Fibroblast of villous mesenchyme (primary cell): ENCODE results near the gene CEMIP2. TPM values are rescaled to one million over a fixed set of nuclear protein-coding genes. Genes with fewer than 3 reads are reported as not detected.
"Not testable (repeated sequence)": the region's sequence is repeated elsewhere in the genome, so short reads cannot be mapped to it uniquely, and the experiment has no call there.

ENCODE experiments used
- DNase-seq: peaks from one replicate; pipeline ENCODE4 v3.0.0-alpha.2; 2010; ENCODE audit warnings: low read depth
- H3K4me3 ChIP-seq: 2 replicates; pipeline ENCODE4 v1.5.1; 2011; ENCODE audit warnings: low read depth, mild to moderate bottlenecking, low read length
- total RNA-seq: library from RNA; depleted of rRNA; stranded (reverse); fragments of >200 nt; gene quantifications from 2 replicates; pipeline ENCODE4 v1.2.3, GENCODE V29; 2012
- TF ChIP-seq, protein P1 (sequence below): IDR thresholded peaks from 2 replicates; pipeline ENCODE4 v1.5.1; 2012; ENCODE audit warnings: low read depth, mild to moderate bottlenecking, low read length; ENCODE audit not compliant: insufficient read depth

The CEMIP2 gene
- total RNA-seq, 1 donor = 180 TPM

DNA sequence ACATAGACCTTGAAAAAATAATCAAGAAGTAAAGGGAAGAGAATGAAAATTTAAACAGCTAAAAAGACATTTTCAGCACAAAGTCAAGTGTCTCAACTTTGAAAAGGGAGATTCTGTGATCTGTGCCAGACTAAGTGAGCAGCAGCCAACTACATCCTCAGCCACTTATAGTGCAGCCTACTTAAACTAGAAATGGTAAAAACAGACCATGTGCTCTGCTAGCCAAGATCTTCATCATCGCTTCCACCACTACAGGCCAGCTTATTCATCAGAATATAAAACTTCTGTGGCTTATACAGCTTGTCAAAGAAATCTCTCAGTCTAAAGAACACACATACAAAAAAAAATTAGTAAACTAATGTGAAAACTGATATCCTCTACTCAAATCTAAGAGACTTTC lies 63.5 kb downstream of the CEMIP2 start:
- TF ChIP-seq, protein P1, sequence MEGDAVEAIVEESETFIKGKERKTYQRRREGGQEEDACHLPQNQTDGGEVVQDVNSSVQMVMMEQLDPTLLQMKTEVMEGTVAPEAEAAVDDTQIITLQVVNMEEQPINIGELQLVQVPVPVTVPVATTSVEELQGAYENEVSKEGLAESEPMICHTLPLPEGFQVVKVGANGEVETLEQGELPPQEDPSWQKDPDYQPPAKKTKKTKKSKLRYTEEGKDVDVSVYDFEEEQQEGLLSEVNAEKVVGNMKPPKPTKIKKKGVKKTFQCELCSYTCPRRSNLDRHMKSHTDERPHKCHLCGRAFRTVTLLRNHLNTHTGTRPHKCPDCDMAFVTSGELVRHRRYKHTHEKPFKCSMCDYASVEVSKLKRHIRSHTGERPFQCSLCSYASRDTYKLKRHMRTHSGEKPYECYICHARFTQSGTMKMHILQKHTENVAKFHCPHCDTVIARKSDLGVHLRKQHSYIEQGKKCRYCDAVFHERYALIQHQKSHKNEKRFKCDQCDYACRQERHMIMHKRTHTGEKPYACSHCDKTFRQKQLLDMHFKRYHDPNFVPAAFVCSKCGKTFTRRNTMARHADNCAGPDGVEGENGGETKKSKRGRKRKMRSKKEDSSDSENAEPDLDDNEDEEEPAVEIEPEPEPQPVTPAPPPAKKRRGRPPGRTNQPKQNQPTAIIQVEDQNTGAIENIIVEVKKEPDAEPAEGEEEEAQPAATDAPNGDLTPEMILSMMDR = no peak
- H3K4me3 ChIP-seq = no peak overlapping the region
- DNase-seq = no peak

DNA sequence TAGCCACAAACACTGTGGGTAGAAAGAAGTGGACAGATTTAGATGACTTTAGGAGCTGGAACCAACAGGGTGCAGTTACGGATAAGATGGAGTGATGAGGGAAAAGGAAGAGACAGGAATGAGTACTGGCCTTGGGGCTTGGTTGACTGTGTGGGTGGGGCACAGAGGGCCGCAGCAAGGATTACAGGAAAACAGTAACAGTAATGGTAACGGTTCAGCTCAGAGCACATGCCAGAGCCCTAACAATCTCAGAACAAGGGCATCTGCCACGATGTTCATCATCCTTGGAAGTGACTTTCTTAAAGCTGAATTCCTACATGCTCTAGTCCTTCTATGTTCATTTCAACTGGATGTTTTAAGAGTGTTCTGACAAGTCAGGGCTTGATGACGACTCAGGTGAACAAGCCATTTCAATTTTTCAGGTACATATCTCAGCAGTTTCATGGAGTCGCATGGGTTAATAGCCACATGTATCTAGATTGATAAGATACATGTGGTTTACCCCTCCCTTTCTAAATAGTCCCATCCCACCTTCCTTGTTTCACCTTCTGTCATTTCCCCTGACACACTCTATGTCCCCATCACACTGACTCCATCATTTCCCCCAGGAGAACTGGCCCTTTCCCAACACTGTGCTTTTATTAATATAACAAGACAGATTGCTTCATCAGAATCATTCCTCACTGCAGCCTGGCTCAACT lies 65.0 kb downstream of the CEMIP2 start:
- TF ChIP-seq, protein P1 = no peak

DNA sequence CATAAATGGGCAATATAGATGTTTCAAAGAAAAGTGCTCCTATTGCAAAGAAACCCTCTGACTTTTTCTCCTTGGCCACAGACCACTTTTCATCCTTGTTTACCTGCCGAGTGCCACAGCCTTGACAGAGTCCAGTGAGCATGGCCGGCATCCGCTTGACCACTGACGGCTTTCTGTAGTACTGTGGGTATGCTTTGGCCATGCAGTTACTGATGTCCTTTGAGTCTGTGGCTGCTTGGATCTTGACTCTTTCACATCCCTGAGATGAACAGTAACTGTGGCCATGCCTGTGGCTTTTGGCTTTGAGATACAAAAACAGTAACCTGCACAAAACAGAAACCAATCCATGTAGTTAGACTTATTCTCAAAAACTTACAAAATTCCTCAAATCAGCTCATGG lies 70.4 kb downstream of the CEMIP2 start:
- no peak overlapping the region for H3K4me3 ChIP-seq
- no peak for DNase-seq
- TF ChIP-seq, protein P1 = no peak

More for the DNA sequence above, 65.0 kb downstream of the CEMIP2 start:
- no peak overlapping the region for H3K4me3 ChIP-seq
- peak; percentile 36 for DNase-seq

DNA sequence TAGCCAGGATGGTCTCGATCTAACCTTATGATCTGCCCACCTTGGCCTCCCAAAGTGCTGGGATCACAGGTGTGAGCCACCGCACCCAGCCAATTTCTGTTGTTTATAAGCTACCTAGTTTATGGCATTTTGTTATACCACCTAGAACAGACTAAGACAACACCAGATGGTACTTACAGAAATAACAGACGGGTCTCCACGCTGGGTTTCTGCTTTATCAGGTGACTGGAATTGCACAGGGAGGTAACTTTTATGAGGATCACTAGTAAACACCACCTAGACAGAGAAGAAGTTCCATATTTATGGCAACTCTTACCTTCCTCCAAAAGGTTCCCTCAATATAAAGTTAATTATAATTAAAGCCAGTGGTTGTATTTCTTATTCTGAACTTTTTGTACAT lies 74.0 kb downstream of the CEMIP2 start:
- DNase-seq = no peak
- no peak overlapping the region for H3K4me3 ChIP-seq
- TF ChIP-seq, protein P1 = no peak

DNA sequence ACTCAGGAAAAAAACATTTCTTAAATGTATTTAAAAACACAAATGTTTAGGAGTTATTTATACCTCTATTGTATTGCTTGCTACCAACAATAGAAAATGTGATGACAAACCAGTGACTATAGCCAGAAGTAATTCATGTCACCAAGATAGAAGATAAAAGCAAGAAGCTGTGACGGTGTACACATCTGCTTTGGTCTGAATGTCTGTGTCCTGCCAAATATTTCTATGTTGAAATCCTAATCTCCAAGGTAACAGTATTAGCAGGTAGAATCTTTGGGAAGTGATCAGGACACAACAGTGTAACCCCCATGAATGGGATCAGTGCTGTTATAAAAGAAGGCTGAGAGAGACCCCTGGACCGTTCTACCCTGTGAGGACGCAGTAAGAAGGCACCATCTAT lies 74.7 kb downstream of the CEMIP2 start:
- no peak overlapping the region for H3K4me3 ChIP-seq
- DNase-seq = no peak
- TF ChIP-seq, protein P1 = no peak

DNA sequence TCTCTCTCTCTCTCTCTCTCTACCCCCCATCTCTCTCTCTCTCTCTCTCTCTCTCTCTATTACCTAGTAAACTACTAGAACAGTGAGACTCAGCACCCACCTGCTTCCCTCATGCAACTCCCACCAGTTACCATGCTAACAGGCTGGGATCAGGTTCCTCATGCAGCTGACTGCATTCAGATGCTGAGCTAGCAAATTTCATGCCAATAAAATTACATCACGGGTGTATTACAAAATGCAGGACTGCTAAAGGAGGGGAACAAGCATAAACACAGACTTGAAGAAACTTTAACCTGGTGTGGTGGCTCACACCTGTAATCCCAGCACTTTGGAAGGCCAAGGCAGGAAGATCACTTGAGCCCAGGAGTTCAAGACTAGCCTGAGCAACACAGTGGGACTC lies 76.0 kb downstream of the CEMIP2 start:
- DNase-seq = peak; percentile 79
- no peak overlapping the region for H3K4me3 ChIP-seq
- TF ChIP-seq, protein P1 = no peak

DNA sequence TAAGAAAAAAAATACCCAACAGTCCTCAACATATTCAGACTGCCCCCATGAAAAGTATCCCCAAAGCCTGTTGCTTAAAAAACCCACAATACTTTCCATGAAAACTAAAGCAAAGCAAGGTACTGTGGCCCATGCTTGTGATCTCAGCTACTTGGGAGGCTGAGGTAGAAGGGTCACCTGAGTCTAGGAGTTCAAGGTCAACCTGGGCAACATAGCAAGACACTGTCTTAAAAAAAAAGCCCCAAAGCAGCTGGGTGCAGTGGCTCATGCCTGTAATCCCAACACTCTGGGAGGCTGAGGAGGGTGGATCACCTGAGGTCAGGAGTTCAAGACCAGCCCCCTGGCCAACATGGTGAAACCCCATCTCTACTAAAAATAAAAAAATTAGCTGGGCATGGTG lies 76.7 kb downstream of the CEMIP2 start:
- not testable (repeated sequence) for DNase-seq

More for the DNA sequence above, 76.7 kb downstream of the CEMIP2 start:
- not testable (repeated sequence) for H3K4me3 ChIP-seq
